ENCODE data around the gene KDR. TPM values are rescaled to one million over a fixed set of nuclear protein-coding genes. Genes with fewer than 3 reads are reported as not detected.

The KDR gene
- polyA plus RNA-seq, 1 donor from 2014 or later = not detected

DNA sequence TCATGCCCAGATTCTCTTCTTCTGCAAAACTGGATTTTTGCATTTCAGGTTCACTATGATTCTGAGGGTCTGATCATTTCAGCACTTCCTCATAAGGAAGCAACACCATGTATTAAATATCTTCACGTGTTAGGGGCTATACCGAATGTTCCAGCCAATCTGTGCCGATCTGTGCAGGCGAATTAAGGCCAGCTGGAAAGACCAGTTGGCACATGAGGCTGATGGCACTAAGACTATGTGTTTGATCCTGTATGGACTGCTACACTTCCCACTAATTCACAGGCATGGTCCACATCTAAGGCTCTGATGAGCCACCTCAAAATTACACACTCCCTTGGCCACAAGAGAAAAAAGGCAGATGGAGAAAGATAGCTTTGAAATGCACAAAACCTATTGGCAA lies 28.8 kb downstream of the KDR start:
- H4K20me1 ChIP-seq (ENCODE audit: insufficient read depth) = no peaks in the 10 kb centered on the region
- no peaks in the 10 kb centered on the region for H3K9me3 ChIP-seq (ENCODE audit: low read length)
- H3K79me2 ChIP-seq (replicated peaks; ENCODE audit: insufficient read depth, low read length) = no peaks in the 10 kb centered on the region
- H3K4me2 ChIP-seq (ENCODE audit: low read length) = no peak overlapping the region
- H3K9me2 ChIP-seq (ENCODE audit: insufficient read depth, low read length) = no peaks in the 10 kb centered on the region
- no peak overlapping the region for H2AFZ ChIP-seq (ENCODE audit: low read depth, low read length)
- H3K27ac ChIP-seq (ENCODE audit: low read length) = no peak overlapping the region
- H3K9ac ChIP-seq (ENCODE audit: low read length) = no peak overlapping the region
- H3K27me3 ChIP-seq (ENCODE audit: insufficient read depth, low read depth, low read length) = no peaks in the 10 kb centered on the region
- H3K4me3 ChIP-seq (ENCODE audit: low read length) = no peak overlapping the region
- TF ChIP-seq MXI1 (conservative IDR thresholded peaks at IDR 0.05; ENCODE audit: poor library complexity, severe bottlenecking) = no peak
- no peak for TF ChIP-seq SMC3 (conservative IDR thresholded peaks at IDR 0.05; ENCODE audit: poor library complexity)
- TF ChIP-seq TAF1 (IDR thresholded peaks at IDR 0.05; ENCODE audit: low read depth) = no peak
- TF ChIP-seq, protein P1, sequence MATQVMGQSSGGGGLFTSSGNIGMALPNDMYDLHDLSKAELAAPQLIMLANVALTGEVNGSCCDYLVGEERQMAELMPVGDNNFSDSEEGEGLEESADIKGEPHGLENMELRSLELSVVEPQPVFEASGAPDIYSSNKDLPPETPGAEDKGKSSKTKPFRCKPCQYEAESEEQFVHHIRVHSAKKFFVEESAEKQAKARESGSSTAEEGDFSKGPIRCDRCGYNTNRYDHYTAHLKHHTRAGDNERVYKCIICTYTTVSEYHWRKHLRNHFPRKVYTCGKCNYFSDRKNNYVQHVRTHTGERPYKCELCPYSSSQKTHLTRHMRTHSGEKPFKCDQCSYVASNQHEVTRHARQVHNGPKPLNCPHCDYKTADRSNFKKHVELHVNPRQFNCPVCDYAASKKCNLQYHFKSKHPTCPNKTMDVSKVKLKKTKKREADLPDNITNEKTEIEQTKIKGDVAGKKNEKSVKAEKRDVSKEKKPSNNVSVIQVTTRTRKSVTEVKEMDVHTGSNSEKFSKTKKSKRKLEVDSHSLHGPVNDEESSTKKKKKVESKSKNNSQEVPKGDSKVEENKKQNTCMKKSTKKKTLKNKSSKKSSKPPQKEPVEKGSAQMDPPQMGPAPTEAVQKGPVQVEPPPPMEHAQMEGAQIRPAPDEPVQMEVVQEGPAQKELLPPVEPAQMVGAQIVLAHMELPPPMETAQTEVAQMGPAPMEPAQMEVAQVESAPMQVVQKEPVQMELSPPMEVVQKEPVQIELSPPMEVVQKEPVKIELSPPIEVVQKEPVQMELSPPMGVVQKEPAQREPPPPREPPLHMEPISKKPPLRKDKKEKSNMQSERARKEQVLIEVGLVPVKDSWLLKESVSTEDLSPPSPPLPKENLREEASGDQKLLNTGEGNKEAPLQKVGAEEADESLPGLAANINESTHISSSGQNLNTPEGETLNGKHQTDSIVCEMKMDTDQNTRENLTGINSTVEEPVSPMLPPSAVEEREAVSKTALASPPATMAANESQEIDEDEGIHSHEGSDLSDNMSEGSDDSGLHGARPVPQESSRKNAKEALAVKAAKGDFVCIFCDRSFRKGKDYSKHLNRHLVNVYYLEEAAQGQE (IDR thresholded peaks at IDR 0.05; ENCODE audit: borderline replicate concordance) = no peak
- no peak for TF ChIP-seq RAD21 (conservative IDR thresholded peaks at IDR 0.05)
- no peak for TF ChIP-seq EP300 (conservative IDR thresholded peaks at IDR 0.05; ENCODE audit: poor library complexity, severe bottlenecking)
- no peak for TF ChIP-seq POLR2AphosphoS5 (IDR thresholded peaks at IDR 0.05)
- no peak for TF ChIP-seq CTCF (IDR thresholded peaks at IDR 0.05; ENCODE audit: poor library complexity, severe bottlenecking)
- no peak for TF ChIP-seq EZH2 (IDR thresholded peaks at IDR 0.05; ENCODE audit: borderline replicate concordance, insufficient read depth, low read length, poor library complexity, severe bottlenecking)
- no peaks in the 10 kb centered on the region for H3F3A ChIP-seq (ENCODE audit: insufficient read depth, low read length, poor library complexity, severe bottlenecking)
- H3K36me3 ChIP-seq (ENCODE audit: insufficient read depth, low read length) = no peaks in the 10 kb centered on the region

- no peaks in the 10 kb centered on the region for H3K79me2 ChIP-seq (replicated peaks; ENCODE audit: insufficient read depth, low read length)
- TF ChIP-seq SMC3 (conservative IDR thresholded peaks at IDR 0.05; ENCODE audit: poor library complexity) (no peak), MXI1 (conservative IDR thresholded peaks at IDR 0.05; ENCODE audit: poor library complexity, severe bottlenecking) (no peak), RAD21 (conservative IDR thresholded peaks at IDR 0.05) (no peak), CTCF (IDR thresholded peaks at IDR 0.05; ENCODE audit: poor library complexity, severe bottlenecking) (no peak), POLR2AphosphoS5 (IDR thresholded peaks at IDR 0.05) (no peak), EZH2 (IDR thresholded peaks at IDR 0.05; ENCODE audit: borderline replicate concordance, insufficient read depth, low read length, poor library complexity, severe bottlenecking) (no peak), EP300 (conservative IDR thresholded peaks at IDR 0.05; ENCODE audit: poor library complexity, severe bottlenecking) (no peak), TAF1 (IDR thresholded peaks at IDR 0.05; ENCODE audit: low read depth) (no peak)
- TF ChIP-seq, protein P1 (IDR thresholded peaks at IDR 0.05; ENCODE audit: borderline replicate concordance) = no peak
- H3K9me2 ChIP-seq (ENCODE audit: insufficient read depth, low read length) = no peaks in the 10 kb centered on the region
- no peaks in the 10 kb centered on the region for H3K9me3 ChIP-seq (ENCODE audit: low read length)
- no peak overlapping the region for H2AFZ ChIP-seq (ENCODE audit: low read depth, low read length)
- no peak overlapping the region for H3K4me2 ChIP-seq (ENCODE audit: low read length)
- H3K27ac ChIP-seq (ENCODE audit: low read length) = no peak overlapping the region
- H3F3A ChIP-seq (ENCODE audit: insufficient read depth, low read length, poor library complexity, severe bottlenecking) = no peaks in the 10 kb centered on the region
- H3K9ac ChIP-seq (ENCODE audit: low read length) = no peak overlapping the region
- no peaks in the 10 kb centered on the region for H3K36me3 ChIP-seq (ENCODE audit: insufficient read depth, low read length)
- no peak overlapping the region for H3K4me3 ChIP-seq (ENCODE audit: low read length)
- no peaks in the 10 kb centered on the region for H4K20me1 ChIP-seq (ENCODE audit: insufficient read depth)
- H3K27me3 ChIP-seq (ENCODE audit: insufficient read depth, low read depth, low read length) = no peaks in the 10 kb centered on the region
These were observed 29.4 kb downstream of the KDR start for GRCh38 chr4:55096045-55096444.

All from neural cell (in vitro differentiated cells).